ENCODE results near the gene PLD3. TPM values are rescaled to one million over a fixed set of nuclear protein-coding genes. Genes with fewer than 3 reads are reported as not detected.
A peak's percentile ranks its signal among the peaks of the same experiment; 100 is the strongest.

PLD3 gene
- total and polyA plus RNA-seq, 3 donors from 2014 or later: 219 to 533 (median 277) TPM

GRCh38 chr19:40420766-40421765, 72.6 kb downstream of the PLD3 start:
- intact Hi-C loops (cut with DNase I; ENCODE audit: low total_unique reads): no loop called here
- Histone ChIP-seq H3K4me1 (peaks cover 26% of the 10 kb centered on the region), H3K27ac (peak overlapping the region; percentile 92 to 94), H3K4me3 (peak overlapping the region; percentile 47 to 67), H3K36me3 (ENCODE audit: low read depth, missing control alignments) (no peaks in the 10 kb centered on the region), H3K27me3 (no peaks in the 10 kb centered on the region), H3K9me3 (no peaks in the 10 kb centered on the region)
- DNase-seq: peak; percentile 94
- WGBS, 2 donors: 1 to 3% methylated on average over 21 to 56 of the region's 56 CpGs
- peak; percentile 91 to 96 (median 94) for TF ChIP-seq CTCF (IDR thresholded peaks at IDR 0.05)
- TF ChIP-seq POLR2A (IDR thresholded peaks at IDR 0.05): peak; percentile 76

- Histone ChIP-seq H3K4me1 (peaks cover 21% of the 10 kb centered on the region), H3K27me3 (no peaks in the 10 kb centered on the region), H3K4me3 (no peak overlapping the region), H3K36me3 (ENCODE audit: low read depth, missing control alignments) (no peaks in the 10 kb centered on the region), H3K9me3 (no peaks in the 10 kb centered on the region), H3K27ac (peak overlapping the region; percentile 92 to 94)
- TF ChIP-seq CTCF (IDR thresholded peaks at IDR 0.05): no peak
- no peak for TF ChIP-seq POLR2A (IDR thresholded peaks at IDR 0.05)
- intact Hi-C loops (cut with DNase I; ENCODE audit: low total_unique reads): no loop called here
- DNase-seq: no peak
- WGBS, 2 donors: 71 to 77% methylated on average over 16 of the region's 16 CpGs
Measured at GRCh38 chr19:40421993-40422747, 73.7 kb downstream of the PLD3 start.

- no peak for DNase-seq
- Histone ChIP-seq H3K9me3 (no peaks in the 10 kb centered on the region), H3K27ac (peak overlapping the region; percentile 29 to 92), H3K27me3 (no peaks in the 10 kb centered on the region), H3K4me1 (peaks cover 17% of the 10 kb centered on the region), H3K4me3 (no peak overlapping the region), H3K36me3 (ENCODE audit: low read depth, missing control alignments) (no peaks in the 10 kb centered on the region)
- WGBS, 2 donors: 85 to 91% methylated on average over 15 to 31 of the region's 31 CpGs
- TF ChIP-seq CTCF (IDR thresholded peaks at IDR 0.05): no peak
- no peak for TF ChIP-seq POLR2A (IDR thresholded peaks at IDR 0.05)
- intact Hi-C loops (cut with DNase I; ENCODE audit: low total_unique reads): no loop called here
Measured at GRCh38 chr19:40422748-40423566, 74.5 kb downstream of the PLD3 start.

- no peak for TF ChIP-seq CTCF (IDR thresholded peaks at IDR 0.05)
- Histone ChIP-seq H3K27ac (peak overlapping the region in 1 of 2 donors; percentile 97), H3K27me3 (no peaks in the 10 kb centered on the region), H3K4me1 (peaks cover 17% of the 10 kb centered on the region), H3K9me3 (no peaks in the 10 kb centered on the region), H3K4me3 (no peak overlapping the region), H3K36me3 (ENCODE audit: low read depth, missing control alignments) (no peaks in the 10 kb centered on the region)
- no peak for DNase-seq
- WGBS, 2 donors: 97 to 98% methylated on average over 6 of the region's 6 CpGs
- intact Hi-C loops (cut with DNase I; ENCODE audit: low total_unique reads): no loop called here
Measured at GRCh38 chr19:40423938-40424337, 75.4 kb downstream of the PLD3 start.
